Hepatocyte (in vitro differentiated cells): Measurements from ENCODE around the gene HTR6. TPM values are rescaled to one million over a fixed set of nuclear protein-coding genes. Genes with fewer than 3 reads are reported as not detected.

Experiments
- DNase-seq: peaks from one replicate; pipeline ENCODE4 v3.0.0-alpha.2; 2016; ENCODE audit warnings: low spot score
- H2AFZ ChIP-seq: fragments of 200-600 bp; sonication (generic); 2 replicates; pipeline ENCODE4 v1.6.0; 2016; ENCODE audit warnings: antibody characterized with exemption, mild to moderate bottlenecking
- H3K27ac ChIP-seq: fragments of 200-600 bp; sonication (generic); 2 replicates; pipeline ENCODE4 v1.5.1; 2016; ENCODE audit warnings: mild to moderate bottlenecking
- H3K27me3 ChIP-seq: fragments of 200-600 bp; sonication (generic); 2 replicates; pipeline ENCODE4 v1.6.1; 2016
- H3K36me3 ChIP-seq: fragments of 200-600 bp; sonication (generic); replicated peaks from 2 replicates; pipeline ENCODE4 v1.5.1; 2016; ENCODE audit warnings: low read depth; ENCODE audit not compliant: insufficient read depth
- H3K4me1 ChIP-seq: fragments of 200-600 bp; sonication (generic); 2 replicates; pipeline ENCODE4 v1.5.1; 2016; ENCODE audit warnings: mild to moderate bottlenecking, moderate library complexity; ENCODE audit not compliant: insufficient read depth
- H3K4me2 ChIP-seq: fragments of 200-600 bp; sonication (generic); 2 replicates; pipeline ENCODE4 v1.6.0; 2016
- H3K4me3 ChIP-seq: fragments of 200-600 bp; sonication (generic); 2 replicates; pipeline ENCODE4 v1.5.1; 2016; ENCODE audit warnings: mild to moderate bottlenecking
- H3K79me2 ChIP-seq: fragments of 200-600 bp; sonication (generic); 2 replicates; pipeline ENCODE4 v1.6.0; 2017; ENCODE audit warnings: mild to moderate bottlenecking
- H3K9me2 ChIP-seq: fragments of 200-600 bp; sonication (generic); replicated peaks from 2 replicates; pipeline ENCODE4 v1.6.0; 2017; ENCODE audit warnings: mild to moderate bottlenecking; ENCODE audit not compliant: insufficient read depth
- H3K9me3 ChIP-seq: fragments of 200-600 bp; sonication (generic); 2 replicates; pipeline ENCODE4 v1.5.1; 2016; ENCODE audit warnings: low read depth, mild to moderate bottlenecking
- H4K20me1 ChIP-seq: fragments of 200-600 bp; sonication (generic); 2 replicates; pipeline ENCODE4 v1.6.0; 2016; ENCODE audit warnings: mild to moderate bottlenecking; ENCODE audit not compliant: insufficient read depth, poor library complexity, severe bottlenecking
- CTCF ChIP-seq: fragments of 200-600 bp; sonication (generic); IDR thresholded peaks from 2 replicates; pipeline ENCODE4 v1.5.1; 2016; ENCODE audit warnings: antibody characterized with exemption, mild to moderate bottlenecking; ENCODE audit not compliant: poor library complexity
- EZH2 ChIP-seq: fragments of 200-600 bp; sonication (generic); IDR thresholded peaks from 2 replicates; pipeline ENCODE4 v1.6.1; 2016; ENCODE audit warnings: antibody characterized with exemption, mild to moderate bottlenecking, borderline replicate concordance
- EZH2phosphoT487 ChIP-seq: fragments of 200-600 bp; sonication (generic); IDR thresholded peaks from one replicate; pipeline ENCODE4 v1.6.1; 2018; ENCODE audit warnings: antibody characterized with exemption, mild to moderate bottlenecking, low read depth, moderate library complexity; ENCODE audit not compliant: unreplicated experiment, severe bottlenecking
- WGBS: methylation state at CpG from one replicate; pipeline ENCODE4 v1.1.6; 2016; ENCODE audit warnings: low lambda C conversion rate; ENCODE audit errors: missing lambda C conversion rate; 5-methylcytosine and 5-hydroxymethylcytosine counted together
- polyA plus RNA-seq: library from polyadenylated mRNA; unstranded; fragments of >200 nt; fragmentation: Nextera tagmentation; extraction: Ambion mirVana; gene quantifications from 2 replicates; pipeline ENCODE4 v1.2.1, GENCODE V29; 2016
- total RNA-seq: library from RNA; depleted of rRNA; stranded (reverse); fragments of >200 nt; gene quantifications from 2 replicates; pipeline ENCODE4 v1.2.3, GENCODE V29; 2014

The HTR6 gene
- total and polyA plus RNA-seq, 2 experiments from 2014 or later = not detected

- DNase-seq = peak; percentile 54
- Histone ChIP-seq H3K4me3 (no peak overlapping the region), H3K27me3 (peaks cover 6% of the 10 kb centered on the region), H3K9me3 (no peaks in the 10 kb centered on the region), H2AFZ (no peak overlapping the region), H3K36me3 (no peaks in the 10 kb centered on the region), H4K20me1 (no peaks in the 10 kb centered on the region), H3K79me2 (peaks cover 44% of the 10 kb centered on the region), H3K27ac (no peak overlapping the region), H3K4me2 (no peak overlapping the region), H3K9me2 (no peaks in the 10 kb centered on the region), H3K4me1 (no peaks in the 10 kb centered on the region)
- WGBS = 64% methylated on average over 11 of the region's 11 CpGs
- TF ChIP-seq CTCF (no peak), EZH2 (no peak), EZH2phosphoT487 (no peak)
Observed at GRCh38 chr1:19648689-19649088, 16.0 kb upstream of the HTR6 start.

- DNase-seq = no peak
- H3K4me2 ChIP-seq = peak overlapping the region; percentile 52
- no peak overlapping the region for H3K27ac ChIP-seq
- TF ChIP-seq EZH2 (no peak), CTCF (no peak)
- H3K36me3 ChIP-seq = no peaks in the 10 kb centered on the region
- WGBS = 76% methylated on average over 12 of the region's 12 CpGs
- no peaks in the 10 kb centered on the region for H4K20me1 ChIP-seq
- H3K79me2 ChIP-seq = peaks cover 35% of the 10 kb centered on the region
- H2AFZ ChIP-seq = no peak overlapping the region
- H3K9me3 ChIP-seq = no peaks in the 10 kb centered on the region
- no peaks in the 10 kb centered on the region for H3K27me3 ChIP-seq
- no peaks in the 10 kb centered on the region for H3K4me1 ChIP-seq
- no peaks in the 10 kb centered on the region for H3K9me2 ChIP-seq
- H3K4me3 ChIP-seq = no peak overlapping the region
Observed at GRCh38 chr1:19650416-19651140, 14.1 kb upstream of the HTR6 start.

GRCh38 chr1:19651141-19651737, 13.4 kb upstream of the HTR6 start:
- Histone ChIP-seq H2AFZ (no peak overlapping the region), H3K27me3 (no peaks in the 10 kb centered on the region), H3K36me3 (no peaks in the 10 kb centered on the region), H4K20me1 (no peaks in the 10 kb centered on the region), H3K4me2 (peak overlapping the region; percentile 52), H3K9me3 (no peaks in the 10 kb centered on the region), H3K4me1 (no peaks in the 10 kb centered on the region), H3K9me2 (no peaks in the 10 kb centered on the region), H3K79me2 (peaks cover 29% of the 10 kb centered on the region), H3K4me3 (no peak overlapping the region), H3K27ac (no peak overlapping the region)
- TF ChIP-seq CTCF (peak; percentile 77), EZH2 (no peak)
- peak; percentile 79 for DNase-seq
- WGBS = 28% methylated on average over 10 of the region's 11 CpGs

- TF ChIP-seq EZH2phosphoT487 (no peak), CTCF (no peak), EZH2 (no peak)
- no peaks in the 10 kb centered on the region for H3K4me1 ChIP-seq
Observed at GRCh38 chr1:19654386-19654785, 10.3 kb upstream of the HTR6 start.

More at GRCh38 chr1:19654386-19654785, 10.3 kb upstream of the HTR6 start:
- WGBS = 66% methylated on average over 5 of the region's 5 CpGs
- no peak overlapping the region for H3K27ac ChIP-seq
- no peak overlapping the region for H3K4me3 ChIP-seq
- DNase-seq = no peak
- no peak overlapping the region for H2AFZ ChIP-seq
- H3K4me2 ChIP-seq = no peak overlapping the region
- no peaks in the 10 kb centered on the region for H3K36me3 ChIP-seq
- H4K20me1 ChIP-seq = no peaks in the 10 kb centered on the region
- H3K9me3 ChIP-seq = no peaks in the 10 kb centered on the region
- peaks cover 9% of the 10 kb centered on the region for H3K79me2 ChIP-seq
- H3K9me2 ChIP-seq = no peaks in the 10 kb centered on the region
- H3K27me3 ChIP-seq = no peaks in the 10 kb centered on the region
